NCI-H2227 (cell line): ENCODE data around the gene APBA2.

Experiments used
- DNase-seq: peaks from one replicate; lab custom pipeline; 2025; ENCODE audit not compliant: unreplicated experiment; lab: John Stamatoyannopoulos, UW

APBA2 gene

DNA sequence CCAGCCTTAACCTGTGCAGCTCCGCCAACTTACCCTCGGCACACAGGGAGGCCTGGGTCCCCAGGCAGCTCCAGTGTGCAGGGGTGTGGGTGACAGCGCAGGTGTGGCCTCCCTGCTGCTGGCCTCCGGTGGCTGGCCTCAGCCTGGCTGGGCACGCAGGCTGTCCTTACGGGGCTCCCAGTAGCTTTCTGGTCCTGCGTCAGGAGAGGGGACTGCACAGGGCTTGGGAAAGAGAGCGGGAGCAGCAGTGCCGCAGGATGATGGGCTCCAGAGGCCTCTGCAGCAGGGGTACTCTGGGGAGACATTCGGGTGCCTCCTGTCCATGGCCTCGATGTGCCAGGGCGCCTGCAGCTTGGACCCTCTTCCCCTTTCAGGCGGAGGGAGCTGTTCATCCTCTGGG lies 9.4 kb downstream of the APBA2 start:
- DNase-seq, result no peak

DNA sequence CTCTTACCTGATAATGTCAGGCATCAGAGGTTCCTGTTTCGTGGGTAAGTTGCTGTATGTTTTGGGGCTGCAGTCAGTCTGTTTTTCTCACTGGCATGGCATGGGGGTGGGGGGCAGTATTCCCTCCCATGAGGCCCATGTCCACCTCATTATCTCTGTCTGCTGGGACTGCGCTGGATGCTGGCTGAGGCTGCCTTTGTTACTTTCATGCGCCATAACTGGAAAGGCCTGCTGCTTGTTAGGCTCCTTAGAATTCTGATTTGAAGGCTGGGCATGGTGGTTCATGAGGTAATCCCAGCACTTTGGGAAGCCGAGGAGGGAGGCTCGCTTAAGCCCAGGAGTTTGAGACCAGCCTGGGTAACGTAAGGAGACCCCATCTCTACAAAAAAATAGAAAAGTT lies 9.8 kb downstream of the APBA2 start:
- DNase-seq, result no peak

GRCh38 chr15:28896951-28897350 lies 11.2 kb downstream of the APBA2 start:
- no peak for DNase-seq

DNA sequence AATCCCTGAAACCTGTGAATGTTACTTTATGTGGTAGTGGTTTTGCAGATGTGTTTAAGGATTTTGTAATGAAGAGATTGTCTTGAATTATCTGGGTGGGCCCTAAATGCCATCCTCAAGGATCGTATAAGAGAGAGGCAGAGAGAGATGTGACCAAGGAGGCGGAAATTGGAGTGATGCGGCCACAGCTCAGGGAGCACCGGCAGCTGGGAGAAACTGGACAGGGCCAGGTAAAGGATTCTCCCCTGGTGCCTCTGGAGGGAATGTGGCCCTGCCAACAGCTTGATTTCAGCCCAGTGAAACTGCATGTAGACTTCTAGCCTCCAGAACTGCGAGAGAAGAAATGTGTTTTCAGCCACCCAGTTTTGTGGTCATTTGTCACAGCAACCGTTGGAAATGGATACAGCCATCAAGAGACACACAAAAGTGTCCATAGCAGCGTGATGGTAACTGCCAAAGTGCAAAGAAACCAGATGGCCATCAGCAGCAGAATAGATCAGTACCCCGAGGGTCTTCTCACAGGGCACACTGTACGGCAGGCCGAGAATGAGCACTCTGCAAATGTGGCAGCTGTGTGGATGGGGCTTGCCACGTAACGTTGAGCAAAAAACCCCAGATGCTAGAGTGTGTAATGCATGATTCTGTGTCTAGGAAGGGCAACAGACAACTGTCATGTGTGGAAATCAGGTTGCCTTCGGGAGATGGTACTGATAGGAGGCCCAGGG lies 12.2 kb downstream of the APBA2 start:
- DNase-seq, result no peak

DNA sequence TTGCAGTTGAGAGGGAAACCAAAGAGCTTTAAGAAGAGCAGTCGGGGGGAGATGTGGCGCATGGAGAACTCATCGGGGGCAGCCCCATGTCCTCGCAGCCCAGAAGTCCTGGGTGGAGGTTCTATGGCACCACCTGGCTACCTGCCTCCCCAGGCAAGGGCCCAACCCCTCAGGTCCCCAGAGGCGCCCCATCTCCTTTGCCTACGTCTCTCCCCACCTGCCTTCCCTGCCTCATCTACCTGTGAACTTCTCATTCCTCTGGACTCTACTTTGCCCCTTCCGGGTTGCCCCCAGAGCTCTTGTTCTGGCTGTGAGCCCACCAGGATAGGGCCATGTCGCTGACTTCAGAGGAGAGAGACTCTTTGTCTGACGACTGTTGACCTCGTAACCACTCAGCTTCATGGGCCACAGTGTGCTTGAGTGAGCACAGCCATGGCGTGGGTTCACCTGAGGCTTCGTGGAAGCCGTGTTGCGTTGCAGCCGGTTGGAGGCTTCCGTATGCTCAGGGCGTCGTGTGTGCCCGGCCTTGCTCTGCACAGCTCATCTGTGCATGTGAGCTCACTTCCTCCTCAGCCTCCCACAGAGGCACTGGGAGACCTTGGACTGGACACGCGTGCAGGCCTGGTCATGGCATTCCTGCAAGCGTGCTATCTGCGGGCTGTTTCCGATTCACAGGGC lies 13.4 kb downstream of the APBA2 start:
- no peak for DNase-seq

GRCh38 chr15:28900041-28900891 lies 14.5 kb downstream of the APBA2 start:
- no peak for DNase-seq

- no peak for DNase-seq
Observed at GRCh38 chr15:28900892-28901586, 15.3 kb downstream of the APBA2 start.

DNA sequence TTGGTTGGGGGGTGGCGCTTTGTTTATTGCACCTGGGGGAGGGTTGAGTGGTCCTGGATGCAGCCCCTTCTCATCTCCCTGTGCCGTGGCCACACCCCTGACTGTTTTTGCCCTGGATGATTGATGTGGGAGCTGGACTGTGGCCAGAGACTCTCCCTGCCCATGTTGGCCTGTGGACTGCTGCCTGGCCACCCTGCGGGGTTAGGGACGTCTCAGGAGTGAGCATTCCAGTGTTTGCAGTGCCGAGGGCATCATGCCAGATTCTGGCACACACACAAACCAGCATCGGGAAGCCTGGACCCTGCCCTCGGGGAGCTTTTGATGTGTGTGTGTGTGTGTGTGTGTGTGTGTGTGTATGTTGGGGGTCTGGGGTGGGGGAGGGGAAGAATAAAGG lies 15.8 kb downstream of the APBA2 start:
- DNase-seq, result no peak

DNA sequence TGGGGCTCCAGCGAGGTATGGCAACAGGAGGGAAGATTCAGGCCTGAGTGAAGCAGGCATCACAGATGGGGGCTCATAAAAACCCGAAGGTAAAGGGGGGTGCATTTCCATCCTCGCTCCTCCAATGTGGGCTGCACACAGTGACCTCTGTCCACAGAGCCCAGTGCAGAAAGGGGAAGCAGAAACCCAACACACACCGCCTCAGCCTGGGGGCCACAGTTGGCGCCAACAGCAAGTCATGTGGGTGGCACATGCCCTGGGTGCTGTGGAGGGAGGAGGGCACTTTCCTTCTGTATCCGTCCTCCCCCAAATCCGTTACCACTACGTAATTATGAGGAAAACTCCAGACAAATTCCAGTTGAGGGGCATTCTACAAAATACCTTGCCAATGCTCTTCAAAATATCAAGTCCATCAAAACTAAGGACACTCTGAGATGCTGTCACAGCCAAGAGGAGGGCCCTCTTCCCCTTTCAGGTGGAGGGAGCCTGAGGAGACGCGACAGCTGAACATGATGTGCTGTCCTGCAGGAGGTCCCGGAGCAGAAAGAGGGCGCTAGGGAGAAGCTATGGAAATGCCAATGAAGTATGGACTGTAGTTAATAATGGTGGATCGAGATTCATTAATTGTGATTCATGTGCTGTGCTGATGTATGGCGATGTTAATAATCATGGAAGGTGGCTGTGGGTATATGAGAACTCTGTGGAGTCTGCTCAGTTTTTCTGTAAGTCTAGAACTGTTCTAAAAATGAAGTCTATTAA lies 16.4 kb downstream of the APBA2 start:
- DNase-seq, result no peak

DNA sequence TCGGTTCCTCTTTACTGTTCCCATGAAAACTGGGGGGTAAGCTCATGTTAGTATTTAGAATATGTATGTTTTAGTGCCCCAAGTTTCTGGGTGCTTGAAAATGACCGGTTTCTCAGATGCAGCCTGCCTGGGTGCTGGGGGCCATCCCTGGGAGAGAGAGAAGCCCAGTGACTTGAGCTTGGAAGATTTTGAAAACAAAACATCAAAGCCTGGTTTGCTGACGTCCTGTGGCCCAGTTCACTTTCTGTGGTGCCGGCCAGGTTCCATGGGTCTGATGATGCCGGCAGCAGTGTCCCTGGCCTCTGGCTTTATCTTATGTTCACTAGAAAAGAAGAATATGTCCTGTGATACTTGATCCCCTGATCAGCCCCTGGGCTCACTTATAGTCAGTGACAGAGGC lies 17.1 kb downstream of the APBA2 start:
- DNase-seq, result no peak

GRCh38 chr15:28903555-28903954 lies 17.8 kb downstream of the APBA2 start:
- DNase-seq, result no peak

- DNase-seq, result no peak
Observed at GRCh38 chr15:28904003-28904402, 18.2 kb downstream of the APBA2 start.

- DNase-seq, result no peak
Observed at GRCh38 chr15:28904541-28905315, 19.0 kb downstream of the APBA2 start.

GRCh38 chr15:28907338-28907960 lies 21.7 kb downstream of the APBA2 start:
- no peak for DNase-seq

- DNase-seq, result no peak
Observed at GRCh38 chr15:28909958-28910500, 24.3 kb downstream of the APBA2 start.

- no peak for DNase-seq
Observed at GRCh38 chr15:28911310-28911931, 25.6 kb downstream of the APBA2 start.

DNA sequence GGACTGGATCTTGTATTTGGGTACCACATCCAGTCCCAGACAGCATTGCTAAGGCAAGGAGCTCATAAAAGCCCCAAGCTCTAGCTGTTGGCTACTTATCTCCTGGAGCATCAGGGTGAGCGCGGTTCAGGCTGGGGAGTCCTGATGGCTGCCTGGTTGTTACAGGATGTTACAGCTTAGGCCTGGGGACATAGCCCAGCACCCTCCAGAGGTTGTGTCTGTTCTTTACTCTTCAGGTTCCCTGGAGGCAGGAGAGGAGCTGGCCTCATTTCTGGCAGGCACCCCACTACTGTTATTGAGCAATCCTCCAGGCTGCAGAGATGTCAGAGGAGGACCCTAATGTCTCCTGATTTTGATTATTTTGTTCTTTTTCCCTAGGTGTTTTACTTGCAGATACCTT lies 26.6 kb downstream of the APBA2 start:
- no peak for DNase-seq

DNA sequence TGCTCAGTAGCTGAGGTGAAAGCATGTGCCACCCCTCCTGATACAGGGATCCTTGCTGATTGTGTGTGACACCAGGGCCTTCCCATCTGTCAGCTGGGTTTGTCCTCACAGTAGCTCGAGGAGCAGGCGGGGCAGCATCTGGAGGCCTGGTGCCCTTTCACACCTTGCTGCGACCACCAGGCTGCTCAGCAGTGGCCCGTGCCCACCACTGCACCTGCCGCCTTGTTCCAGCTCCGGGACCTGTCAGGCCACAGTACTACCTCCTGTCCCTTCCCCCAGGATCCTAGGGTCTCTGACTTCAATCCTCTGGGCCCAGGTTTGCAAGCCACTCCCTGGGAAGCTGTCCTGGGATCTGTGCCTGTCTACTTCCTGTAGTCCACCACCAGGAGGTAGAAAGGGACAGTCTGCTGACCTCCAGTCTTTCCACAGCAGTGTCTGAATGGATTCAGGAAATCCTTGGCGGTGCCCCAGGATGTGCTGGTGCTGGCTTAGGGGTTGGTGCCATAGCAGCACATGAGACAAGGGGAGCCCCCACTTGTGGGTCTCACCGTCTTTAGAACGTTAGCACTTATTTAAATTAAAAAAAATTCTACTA lies 27.5 kb downstream of the APBA2 start:
- DNase-seq, result no peak
